DMS53 treated with DMSO at 0.1 percent for 48 hours (cell line): Measurements from ENCODE around the gene BET1L.
A peak's percentile ranks its signal among the peaks of the same experiment; 100 is the strongest.
"Not testable (repeated sequence)": the region's sequence is repeated elsewhere in the genome, so short reads cannot be mapped to it uniquely, and the experiment has no call there.

Experiments used
- DNase-seq: peaks from one replicate; lab custom pipeline; 2025; ENCODE audit not compliant: unreplicated experiment; lab: John Stamatoyannopoulos, UW

Gene BET1L

DNA sequence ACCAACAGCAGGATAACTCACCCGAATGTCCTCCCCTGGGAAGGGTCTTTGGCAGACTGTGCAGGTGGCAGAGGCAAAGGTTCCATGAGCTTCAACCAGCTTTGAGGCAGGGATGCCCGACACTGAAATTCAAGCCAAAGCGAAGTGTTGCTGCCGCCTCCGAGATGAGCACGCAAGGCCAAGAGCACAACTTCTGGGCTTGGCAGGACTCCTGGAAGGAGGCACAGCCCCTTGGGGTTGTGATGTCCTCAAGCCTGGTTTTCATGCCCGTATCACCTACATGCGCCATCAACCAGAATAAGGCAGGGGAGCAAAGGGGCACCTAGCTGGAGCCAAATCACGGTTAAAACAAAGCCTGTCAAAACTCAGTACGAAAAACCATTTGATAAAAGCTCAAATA lies 23.2 kb upstream of the BET1L start:
- no peak for DNase-seq

- no peak for DNase-seq
These were observed 20.7 kb upstream of the BET1L start for GRCh38 chr11:227824-228379.

DNA sequence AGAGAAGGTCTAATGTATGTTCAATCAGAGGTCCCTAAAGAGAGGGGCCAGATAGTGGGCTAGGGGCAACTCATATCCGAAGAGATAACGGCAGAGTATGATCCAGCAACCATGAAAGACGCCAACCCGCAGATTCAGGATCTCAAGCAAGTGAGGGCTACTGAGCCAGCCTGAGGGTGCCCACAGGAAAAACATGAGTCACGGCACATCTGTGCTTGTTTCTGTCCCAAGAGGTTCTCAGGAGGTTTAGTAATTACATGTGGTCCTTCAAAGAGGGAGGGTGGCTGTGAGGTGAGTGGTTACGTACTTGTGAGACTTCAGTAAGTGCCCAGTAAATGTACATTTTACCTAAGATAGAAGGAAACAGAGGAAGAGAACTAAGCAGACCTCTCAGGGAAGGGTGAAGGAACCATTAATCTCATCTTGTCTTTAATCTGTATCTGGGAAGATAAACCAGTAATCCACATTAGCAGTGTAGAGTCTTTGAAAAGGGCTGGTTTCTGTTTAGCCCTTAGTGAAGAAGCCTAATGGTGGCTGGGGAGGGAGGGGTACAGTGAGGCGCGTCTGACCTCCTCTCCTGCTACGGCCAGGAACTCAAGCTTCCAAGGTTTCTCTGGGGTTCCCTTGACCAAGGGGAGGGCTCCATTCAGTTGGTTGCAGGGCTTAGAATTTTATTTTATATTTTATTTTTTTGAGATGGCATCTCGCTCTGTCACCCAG lies 18.7 kb upstream of the BET1L start:
- no peak for DNase-seq

GRCh38 chr11:224424-224823 lies 17.2 kb upstream of the BET1L start:
- no peak for DNase-seq

DNA sequence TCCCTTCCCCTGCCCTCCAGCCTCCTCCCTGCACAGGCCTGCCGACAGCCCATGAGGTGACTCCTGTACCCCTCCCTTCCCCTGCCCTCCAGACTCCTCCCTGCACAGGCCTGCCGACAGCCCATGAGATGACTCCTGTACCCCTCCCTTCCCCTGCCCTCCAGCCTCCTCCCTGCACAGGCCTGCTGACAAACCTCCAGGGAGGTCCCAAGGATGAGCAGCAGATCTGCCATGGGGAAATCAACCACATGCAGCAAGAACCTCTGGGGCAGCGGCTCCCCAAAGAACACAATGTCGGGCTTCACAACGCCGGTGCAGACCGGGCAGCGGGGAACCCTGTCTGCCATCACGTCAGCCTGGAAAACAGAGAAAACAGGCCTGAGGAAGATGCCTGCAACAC lies 16.7 kb upstream of the BET1L start:
- DNase-seq = no peak

DNA sequence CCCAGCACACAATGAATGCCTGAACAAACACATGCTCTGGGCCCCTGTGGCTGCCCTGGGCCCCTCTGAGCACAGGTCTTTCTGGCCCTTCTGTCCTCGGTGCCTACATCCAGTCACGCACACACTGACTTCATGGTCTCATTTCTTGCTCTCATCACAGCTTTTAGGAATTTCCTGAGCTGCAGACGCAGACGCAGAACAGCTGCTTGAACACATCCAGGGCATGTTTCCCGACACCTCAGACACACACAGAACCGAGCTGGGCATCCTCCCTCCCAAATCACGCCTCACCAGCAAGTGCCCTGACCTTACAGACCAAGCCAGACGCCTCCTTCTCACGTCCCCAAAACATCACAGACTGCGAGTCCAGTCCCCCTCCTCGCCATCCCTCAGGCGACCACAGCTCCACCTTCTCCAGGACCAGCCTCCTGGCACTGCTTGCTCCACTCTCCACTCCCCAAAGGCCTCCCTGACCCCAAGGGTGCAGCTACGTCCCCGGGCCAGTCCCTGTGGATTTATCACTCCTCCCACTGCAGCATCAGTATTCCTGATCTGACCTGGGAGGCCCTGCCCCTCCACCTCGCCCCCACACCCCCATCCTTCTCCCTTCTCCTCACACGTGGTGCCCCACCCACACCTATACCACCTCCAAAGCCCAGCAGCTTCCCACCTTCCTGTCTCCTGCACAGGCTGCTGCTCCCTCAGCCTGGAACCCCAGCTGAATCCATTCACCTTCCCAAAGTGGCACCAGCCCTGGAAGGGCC lies 16.0 kb upstream of the BET1L start:
- DNase-seq = no peak

- DNase-seq = no peak
These were observed 15.0 kb upstream of the BET1L start for GRCh38 chr11:221998-222789.

DNA sequence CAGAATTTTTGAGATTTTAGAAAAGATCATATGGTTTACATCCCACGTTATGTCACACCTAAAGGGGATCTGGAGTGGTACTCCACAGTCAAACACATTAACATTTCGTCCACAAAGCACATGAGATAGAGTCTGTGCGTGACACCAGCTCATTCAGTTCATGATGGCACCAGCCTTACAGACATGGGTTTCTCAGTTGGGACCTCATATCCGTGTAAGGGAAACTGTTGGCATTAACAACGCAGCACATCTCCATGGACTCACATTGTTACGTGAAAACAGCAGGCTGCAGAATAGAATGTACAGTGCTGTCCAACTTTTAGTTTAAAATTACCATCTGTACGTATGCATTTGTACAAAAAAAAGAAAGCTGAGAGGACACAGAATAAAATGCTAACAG lies 14.3 kb upstream of the BET1L start:
- no peak for DNase-seq

DNA sequence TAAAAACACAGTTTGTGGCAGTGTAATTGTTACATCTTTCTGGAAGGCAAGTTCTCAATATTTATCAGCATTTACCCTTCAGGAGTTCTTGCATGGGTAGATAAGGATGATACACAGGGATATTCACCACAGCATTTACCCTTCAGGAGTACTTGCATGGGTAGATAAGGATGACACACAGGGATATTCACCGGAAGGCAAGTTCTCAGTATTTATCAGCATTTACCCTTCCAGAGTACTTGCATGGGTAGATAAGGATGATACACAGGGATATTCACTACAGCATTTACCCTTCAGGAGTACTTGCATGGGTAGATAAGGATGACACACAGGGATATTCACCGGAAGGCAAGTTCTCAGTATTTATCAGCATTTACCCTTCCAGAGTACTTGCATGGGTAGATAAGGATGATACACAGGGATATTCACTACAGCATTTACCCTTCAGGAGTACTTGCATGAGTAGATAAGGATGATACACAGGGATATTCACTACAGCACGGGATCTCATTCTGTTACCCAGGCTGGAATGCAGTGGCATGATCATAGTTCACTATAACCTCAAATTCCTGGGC lies 13.5 kb upstream of the BET1L start:
- DNase-seq = not testable (repeated sequence)

- DNase-seq = no peak
These were observed 11.8 kb upstream of the BET1L start for GRCh38 chr11:218815-219593.

- DNase-seq = no peak
These were observed 10.5 kb upstream of the BET1L start for GRCh38 chr11:217704-218103.

DNA sequence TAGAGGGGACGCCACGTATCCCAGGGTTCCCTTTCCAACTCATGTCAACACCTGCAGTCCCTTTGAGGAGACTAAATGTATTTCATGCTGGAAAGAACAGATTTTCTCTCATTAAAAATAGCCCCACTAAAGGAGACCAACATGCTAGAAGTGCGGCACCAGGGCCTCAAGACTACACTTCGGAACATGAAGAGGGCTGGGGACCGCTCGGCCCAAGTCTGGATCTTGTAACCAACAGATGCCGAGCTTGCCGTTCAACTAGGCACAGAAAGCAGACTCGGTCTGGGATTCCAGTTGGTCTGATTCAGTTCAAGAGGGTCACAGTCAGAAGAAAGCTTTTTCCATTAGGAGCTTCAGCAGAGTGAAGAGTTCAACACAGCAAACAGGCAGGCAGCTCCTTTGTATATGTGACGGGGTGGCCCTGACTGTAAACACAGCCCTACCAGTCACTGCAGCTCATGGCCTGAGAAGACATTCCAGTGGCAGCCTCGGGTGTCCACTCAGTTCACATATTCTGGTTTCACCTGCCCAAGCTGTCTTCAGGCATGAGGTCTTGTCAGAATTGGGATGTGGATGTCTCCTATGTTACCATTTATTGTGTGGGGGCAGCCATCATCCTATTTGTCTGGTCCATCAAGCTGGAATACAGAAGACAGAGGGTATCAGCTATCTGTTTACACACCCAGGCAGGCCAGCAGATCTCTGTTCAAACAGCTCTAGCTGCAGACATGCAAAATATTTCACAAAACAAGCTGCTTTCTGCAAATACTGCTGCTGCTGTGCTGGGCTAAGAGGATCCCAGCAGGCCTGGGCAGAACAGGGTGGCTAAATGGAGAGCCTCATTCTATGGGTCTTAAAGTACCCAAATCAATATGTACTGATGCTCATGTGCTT lies 9.1 kb upstream of the BET1L start:
- DNase-seq = peak; percentile 67

- no peak for DNase-seq
These were observed 8.4 kb upstream of the BET1L start for GRCh38 chr11:215581-216037.

- no peak for DNase-seq
These were observed 6.9 kb upstream of the BET1L start for GRCh38 chr11:214083-214482.

DNA sequence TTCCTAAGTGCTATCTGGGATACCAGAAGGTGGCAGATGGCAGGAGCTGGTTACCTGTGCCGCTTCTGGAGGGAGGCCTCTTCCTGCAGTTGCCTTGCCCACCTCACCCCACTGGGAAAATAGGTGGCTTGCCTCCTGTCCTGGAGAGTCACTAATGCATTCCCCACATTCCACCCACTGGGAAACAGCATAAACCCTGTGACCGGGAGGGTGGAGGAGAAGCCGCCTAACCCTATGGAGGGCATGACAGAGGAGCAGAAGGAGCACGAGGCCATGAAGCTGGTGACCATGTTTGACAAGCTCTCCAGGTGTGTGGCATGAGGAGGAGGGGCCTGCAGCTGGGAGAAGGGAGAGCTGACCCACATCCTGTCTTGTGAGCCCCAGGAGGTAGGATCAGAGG lies 5.9 kb upstream of the BET1L start:
- DNase-seq = no peak

DNA sequence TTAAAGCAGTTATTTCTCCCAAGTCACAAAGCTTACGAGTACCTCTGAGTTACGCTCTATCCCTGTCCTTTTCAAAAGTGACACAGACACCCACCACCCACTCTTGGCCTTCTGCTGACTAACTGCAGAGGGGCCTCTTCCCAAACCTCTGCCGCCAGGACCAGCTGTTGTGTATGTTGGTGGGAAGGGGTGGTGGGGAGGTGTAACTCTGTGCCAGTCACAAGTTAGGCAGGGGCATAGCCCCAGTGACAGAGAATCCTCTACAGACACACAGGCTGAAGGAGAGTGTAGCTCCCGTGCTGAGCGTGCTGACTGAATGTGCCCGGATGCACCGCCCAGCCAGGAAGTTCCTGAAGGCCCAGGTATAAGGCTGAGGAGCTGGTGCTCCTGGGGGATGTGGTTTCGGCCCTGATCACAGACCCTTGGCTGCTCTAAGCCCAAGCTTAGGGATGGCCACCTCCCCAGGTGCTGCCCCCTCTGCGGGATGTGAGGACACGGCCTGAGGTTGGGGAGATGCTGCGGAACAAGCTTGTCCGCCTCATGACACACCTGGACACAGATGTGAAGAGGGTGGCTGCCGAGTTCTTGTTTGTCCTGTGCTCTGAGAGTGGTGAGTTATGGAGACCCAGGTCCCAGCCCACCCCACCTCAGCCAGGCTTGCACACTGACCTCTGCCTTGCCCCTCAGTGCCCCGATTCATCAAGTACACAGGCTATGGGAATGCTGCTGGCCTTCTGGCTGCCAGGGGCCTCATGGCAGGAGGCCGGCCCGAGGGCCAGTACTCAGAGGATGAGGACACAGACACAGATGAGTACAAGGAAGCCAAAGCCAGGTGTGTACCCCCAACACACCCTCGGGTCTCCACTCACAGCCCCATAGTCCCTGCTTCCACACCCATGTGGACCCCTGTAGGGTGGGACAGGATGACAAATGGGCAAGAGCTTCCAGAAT lies 5.2 kb upstream of the BET1L start:
- DNase-seq = no peak

- no peak for DNase-seq
These were observed 4.5 kb upstream of the BET1L start for GRCh38 chr11:211741-212140.

DNA sequence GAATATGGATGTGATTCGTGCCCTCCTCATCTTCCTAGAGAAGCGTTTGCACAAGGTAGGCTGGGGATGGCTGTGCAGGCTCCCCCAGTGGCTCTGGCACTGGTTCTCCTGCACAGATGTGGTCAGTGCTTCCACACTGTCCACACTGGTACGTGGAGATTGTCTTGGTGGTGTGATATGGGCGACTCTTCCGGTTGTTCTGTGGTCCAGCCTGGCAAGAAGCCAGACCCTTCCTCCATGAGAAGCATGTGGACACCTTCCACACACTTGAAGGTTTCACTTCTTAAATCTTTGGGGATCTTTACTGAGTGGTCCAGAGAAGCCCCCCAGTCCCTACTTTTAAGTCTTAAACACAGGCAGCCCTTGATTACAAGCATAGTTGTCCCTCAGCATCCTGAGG lies 4.1 kb upstream of the BET1L start:
- DNase-seq = no peak
